Measurements from ENCODE around the gene SECTM1.

SECTM1 gene

GRCh38 chr17:82317394-82318168, 16.0 kb downstream of the SECTM1 start, which contains the start of gene CD7:
TSS of gene CD7 (minus strand) at chr17:82317608. CDS start at chr17:82317495, 113 bp downstream.
- in situ Hi-C loops (cut with MboI; ENCODE audit: low sequenced_read_pairs): no loop called here

- in situ Hi-C loops (cut with MboI; ENCODE audit: low sequenced_read_pairs): no loop called here
Measured at GRCh38 chr17:82316651-82317393, 16.7 kb downstream of the SECTM1 start.

GRCh38 chr17:82315703-82316358, 17.7 kb downstream of the SECTM1 start:
- in situ Hi-C loops (cut with MboI; ENCODE audit: low sequenced_read_pairs): no loop called here

- in situ Hi-C loops (cut with MboI; ENCODE audit: low sequenced_read_pairs): no loop called here
Measured at GRCh38 chr17:82314727-82315605, 18.6 kb downstream of the SECTM1 start.

GRCh38 chr17:82314012-82314726, 19.4 kb downstream of the SECTM1 start:
- in situ Hi-C loops (cut with MboI; ENCODE audit: low sequenced_read_pairs): no loop called here

- in situ Hi-C loops (cut with MboI; ENCODE audit: low sequenced_read_pairs): no loop called here
Measured at GRCh38 chr17:82313195-82314011, 20.2 kb downstream of the SECTM1 start.

GRCh38 chr17:82311971-82312370, 21.6 kb downstream of the SECTM1 start:
- in situ Hi-C loops (cut with MboI; ENCODE audit: low sequenced_read_pairs): no loop called here

- in situ Hi-C loops (cut with MboI; ENCODE audit: low sequenced_read_pairs): no loop called here
Measured at GRCh38 chr17:82310877-82311276, 22.7 kb downstream of the SECTM1 start.

GRCh38 chr17:82309656-82310570, 23.7 kb downstream of the SECTM1 start:
- in situ Hi-C loops (cut with MboI; ENCODE audit: low sequenced_read_pairs): no loop called here

- in situ Hi-C loops (cut with MboI; ENCODE audit: low sequenced_read_pairs): no loop called here
Measured at GRCh38 chr17:82305727-82306300, 27.8 kb downstream of the SECTM1 start.

GRCh38 chr17:82304826-82305726, 28.5 kb downstream of the SECTM1 start:
- in situ Hi-C loops (cut with MboI; ENCODE audit: low sequenced_read_pairs): no loop called here

- in situ Hi-C loops (cut with MboI; ENCODE audit: low sequenced_read_pairs): no loop called here
Measured at GRCh38 chr17:82303944-82304808, 29.4 kb downstream of the SECTM1 start.

- in situ Hi-C loops (cut with MboI; ENCODE audit: low sequenced_read_pairs): no loop called here
Measured at GRCh38 chr17:82302991-82303943, 30.3 kb downstream of the SECTM1 start.

- in situ Hi-C loops (cut with MboI; ENCODE audit: low sequenced_read_pairs): no loop called here
Measured at GRCh38 chr17:82302568-82302963, 31.0 kb downstream of the SECTM1 start.
